ENCODE results near the gene XKR3.
"Not testable (repeated sequence)": the region's sequence is repeated elsewhere in the genome, so short reads cannot be mapped to it uniquely, and the experiment has no call there.

The XKR3 gene

GRCh38 chr22:16747266-16748159 is 77.7 kb downstream of the XKR3 start:
- not testable (repeated sequence) for DNase-seq (ENCODE audit: low spot score)

- not testable (repeated sequence) for DNase-seq (ENCODE audit: low spot score)
Measured at GRCh38 chr22:16734271-16734670, 90.9 kb downstream of the XKR3 start.

Measured in AG08395 (cell line).